ENCODE data around the gene REEP1.
"Not testable (repeated sequence)": the region's sequence is repeated elsewhere in the genome, so short reads cannot be mapped to it uniquely, and the experiment has no call there.

The REEP1 gene

GRCh38 chr2:86244781-86245180, 92.6 kb downstream of the REEP1 start:
- DNase-seq (ENCODE audit: low read depth, low spot score) = not testable (repeated sequence)

GRCh38 chr2:86243950-86244733, 93.3 kb downstream of the REEP1 start:
- no peak for DNase-seq (ENCODE audit: low read depth, low spot score)

- no peak for DNase-seq (ENCODE audit: low read depth, low spot score)
Observed at GRCh38 chr2:86243272-86243671, 94.2 kb downstream of the REEP1 start.

- no peak for DNase-seq (ENCODE audit: low read depth, low spot score)
Observed at GRCh38 chr2:86241611-86242010, 95.8 kb downstream of the REEP1 start.

- no peak for DNase-seq (ENCODE audit: low read depth, low spot score)
Observed at GRCh38 chr2:86240251-86240650, 97.2 kb downstream of the REEP1 start.

- DNase-seq (ENCODE audit: low read depth, low spot score) = no peak
Observed at GRCh38 chr2:86239745-86240144, 97.7 kb downstream of the REEP1 start.

- DNase-seq (ENCODE audit: low read depth, low spot score) = no peak
Observed at GRCh38 chr2:86239326-86239725, 98.1 kb downstream of the REEP1 start.

- DNase-seq (ENCODE audit: low read depth, low spot score) = no peak
Observed at GRCh38 chr2:86238354-86238753, 99.1 kb downstream of the REEP1 start.

GRCh38 chr2:86237172-86237571, 100.3 kb downstream of the REEP1 start:
- no peak for DNase-seq (ENCODE audit: low read depth, low spot score)

- no peak for DNase-seq (ENCODE audit: low read depth, low spot score)
Observed at GRCh38 chr2:86235196-86235980, 102.0 kb downstream of the REEP1 start.

- no peak for DNase-seq (ENCODE audit: low read depth, low spot score)
Observed at GRCh38 chr2:86234563-86235131, 102.8 kb downstream of the REEP1 start.

GRCh38 chr2:86233436-86233835, 104.0 kb downstream of the REEP1 start:
- DNase-seq (ENCODE audit: low read depth, low spot score) = no peak

- no peak for DNase-seq (ENCODE audit: low read depth, low spot score)
Observed at GRCh38 chr2:86232910-86233309, 104.5 kb downstream of the REEP1 start.

- DNase-seq (ENCODE audit: low read depth, low spot score) = no peak
Observed at GRCh38 chr2:86232373-86232784, 105.0 kb downstream of the REEP1 start.

- no peak for DNase-seq (ENCODE audit: low read depth, low spot score)
Observed at GRCh38 chr2:86231680-86232372, 105.6 kb downstream of the REEP1 start.

GRCh38 chr2:86230961-86231360, 106.5 kb downstream of the REEP1 start:
- DNase-seq (ENCODE audit: low read depth, low spot score) = no peak

- DNase-seq (ENCODE audit: low read depth, low spot score) = no peak
Observed at GRCh38 chr2:86229221-86229620, 108.2 kb downstream of the REEP1 start.

- not testable (repeated sequence) for DNase-seq (ENCODE audit: low read depth, low spot score)
Observed at GRCh38 chr2:86228574-86228973, 108.9 kb downstream of the REEP1 start.

GRCh38 chr2:86227685-86228084, 109.7 kb downstream of the REEP1 start:
- DNase-seq (ENCODE audit: low read depth, low spot score) = no peak

- no peak for DNase-seq (ENCODE audit: low read depth, low spot score)
Observed at GRCh38 chr2:86226636-86227520, 110.5 kb downstream of the REEP1 start.

- no peak for DNase-seq (ENCODE audit: low read depth, low spot score)
Observed at GRCh38 chr2:86226070-86226469, 111.4 kb downstream of the REEP1 start.
